HEK293T (cell line): Measurements from ENCODE around the gene ASB9.
"Not testable (repeated sequence)": the region's sequence is repeated elsewhere in the genome, so short reads cannot be mapped to it uniquely, and the experiment has no call there.

Source experiments
- CTCF ChIA-PET: fragments of 350-600 bp; formaldehyde crosslinking; extraction: SDS; loops from one replicate; lab custom pipeline; 2021; ENCODE audit warnings: antibody characterized with exemption, inconsistent platforms; lab: Yijun Ruan, JAX
- POLR2A ChIA-PET: fragments of 350-600 bp; formaldehyde crosslinking; extraction: SDS; loops from one replicate; lab custom pipeline; 2020; ENCODE audit warnings: antibody characterized with exemption, inconsistent platforms; lab: Yijun Ruan, JAX
- DNase-seq: peaks from one replicate; pipeline ENCODE4 v3.0.0; 2012; ENCODE audit warnings: mixed read lengths; ENCODE audit errors: extremely low spot score
- ARNT ChIP-seq: fragments of 450-650 bp; IDR thresholded peaks from 2 replicates; pipeline ENCODE4 v1.6.1; 2017; ENCODE audit warnings: mild to moderate bottlenecking
- BHLHE40 ChIP-seq: fragments of 450-650 bp; IDR thresholded peaks from 2 replicates; pipeline ENCODE4 v1.6.1; 2016; ENCODE audit warnings: mild to moderate bottlenecking, moderate library complexity, borderline replicate concordance
- CTBP1 ChIP-seq: fragments of 450-650 bp; IDR thresholded peaks from 2 replicates; pipeline ENCODE4 v1.6.1; 2016; ENCODE audit warnings: borderline replicate concordance
- ELF4 ChIP-seq: fragments of 450-650 bp; IDR thresholded peaks from 2 replicates; pipeline ENCODE4 v1.6.1; 2017; ENCODE audit warnings: antibody characterized with exemption
- FOXA1 ChIP-seq: fragments of 450-650 bp; IDR thresholded peaks from 2 replicates; pipeline ENCODE4 v1.6.1; 2016; ENCODE audit warnings: mild to moderate bottlenecking
- FOXK2 ChIP-seq: fragments of 450-650 bp; IDR thresholded peaks from 2 replicates; pipeline ENCODE4 v1.6.1; 2016; ENCODE audit warnings: mild to moderate bottlenecking
- FOXM1 ChIP-seq: fragments of 450-650 bp; IDR thresholded peaks from 2 replicates; pipeline ENCODE4 v1.6.1; 2017; ENCODE audit warnings: mild to moderate bottlenecking, borderline replicate concordance
- HDGF ChIP-seq: fragments of 450-650 bp; IDR thresholded peaks from 2 replicates; pipeline ENCODE4 v1.6.1; 2017; ENCODE audit warnings: antibody characterized with exemption, borderline replicate concordance
- L3MBTL2 ChIP-seq: fragments of 450-650 bp; conservative IDR thresholded peaks from 2 replicates; pipeline ENCODE4 v1.6.1; 2016; ENCODE audit warnings: mild to moderate bottlenecking
- LEF1 ChIP-seq: fragments of 450-650 bp; IDR thresholded peaks from 2 replicates; pipeline ENCODE4 v1.6.1; 2017; ENCODE audit warnings: mild to moderate bottlenecking, borderline replicate concordance
- NFRKB ChIP-seq: fragments of 450-650 bp; IDR thresholded peaks from 2 replicates; pipeline ENCODE4 v1.6.1; 2016; ENCODE audit warnings: mild to moderate bottlenecking, moderate library complexity
- SP1 ChIP-seq: fragments of 450-650 bp; IDR thresholded peaks from 2 replicates; pipeline ENCODE4 v1.6.1; 2017
- SUZ12 ChIP-seq: fragments of 450-650 bp; IDR thresholded peaks from 2 replicates; pipeline ENCODE4 v1.6.1; 2016; ENCODE audit warnings: mild to moderate bottlenecking
- TARDBP ChIP-seq: fragments of 450-650 bp; IDR thresholded peaks from 2 replicates; pipeline ENCODE4 v1.6.1; 2016
- ZNF384 ChIP-seq: fragments of 450-650 bp; IDR thresholded peaks from 2 replicates; pipeline ENCODE4 v1.6.1; 2016
- TF ChIP-seq, protein P1 (sequence below): fragments of 450-650 bp; IDR thresholded peaks from 2 replicates; pipeline ENCODE4 v1.6.1; 2016

ASB9 gene

DNA sequence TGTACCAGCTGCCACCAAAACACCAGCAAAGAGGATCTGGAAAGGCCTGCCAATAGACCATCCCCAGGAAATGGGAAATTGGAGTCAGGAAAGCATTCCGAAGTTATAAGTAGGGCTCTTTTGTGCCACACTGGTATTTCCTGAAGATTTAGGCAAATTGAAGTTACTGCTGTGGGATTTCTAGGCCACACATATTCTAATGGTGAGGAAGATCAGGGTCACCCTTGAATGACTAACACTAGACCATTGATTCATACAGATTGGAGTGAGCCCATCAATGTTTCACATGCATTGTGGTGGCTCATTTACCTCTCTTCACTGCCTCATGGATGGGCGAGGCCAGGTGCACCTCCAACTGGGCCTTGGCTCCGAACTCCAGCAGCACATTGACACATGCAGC is 23.0 kb upstream of the ASB9 start:
- TF ChIP-seq NFRKB (no peak), ARNT (no peak), TARDBP (no peak), BHLHE40 (no peak), SUZ12 (no peak), FOXA1 (no peak), SP1 (no peak), HDGF (no peak)
- TF ChIP-seq, protein P1, sequence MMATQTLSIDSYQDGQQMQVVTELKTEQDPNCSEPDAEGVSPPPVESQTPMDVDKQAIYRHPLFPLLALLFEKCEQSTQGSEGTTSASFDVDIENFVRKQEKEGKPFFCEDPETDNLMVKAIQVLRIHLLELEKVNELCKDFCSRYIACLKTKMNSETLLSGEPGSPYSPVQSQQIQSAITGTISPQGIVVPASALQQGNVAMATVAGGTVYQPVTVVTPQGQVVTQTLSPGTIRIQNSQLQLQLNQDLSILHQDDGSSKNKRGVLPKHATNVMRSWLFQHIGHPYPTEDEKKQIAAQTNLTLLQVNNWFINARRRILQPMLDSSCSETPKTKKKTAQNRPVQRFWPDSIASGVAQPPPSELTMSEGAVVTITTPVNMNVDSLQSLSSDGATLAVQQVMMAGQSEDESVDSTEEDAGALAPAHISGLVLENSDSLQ = no peak
- POLR2A ChIA-PET = no interaction called here
- no peak for DNase-seq
- CTCF ChIA-PET = no interaction called here

GRCh38 chrX:15277604-15278003 is 7.7 kb upstream of the ASB9 start:
- TF ChIP-seq HDGF = no peak
- TF ChIP-seq SUZ12 = no peak
- no peak for TF ChIP-seq TARDBP
- TF ChIP-seq BHLHE40 = no peak
- CTCF ChIA-PET = no interaction called here
- POLR2A ChIA-PET = no interaction called here
- DNase-seq = no peak

GRCh38 chrX:15274946-15275345 is 5.1 kb upstream of the ASB9 start:
- DNase-seq = no peak
- no peak for TF ChIP-seq SP1
- TF ChIP-seq SUZ12 = no peak
- no peak for TF ChIP-seq CTBP1
- TF ChIP-seq, protein P1 = no peak
- no peak for TF ChIP-seq TARDBP
- TF ChIP-seq FOXM1 = no peak
- no peak for TF ChIP-seq LEF1
- TF ChIP-seq ARNT = no peak
- no peak for TF ChIP-seq NFRKB
- no peak for TF ChIP-seq HDGF
- no peak for TF ChIP-seq ELF4
- no peak for TF ChIP-seq L3MBTL2
- TF ChIP-seq BHLHE40 = no peak
- TF ChIP-seq FOXA1 = no peak
- POLR2A ChIA-PET = no interaction called here
- CTCF ChIA-PET = no interaction called here

GRCh38 chrX:15273275-15273674 is 3.4 kb upstream of the ASB9 start:
- POLR2A ChIA-PET, CTCF ChIA-PET, DNase-seq: not testable (repeated sequence)

- TF ChIP-seq BHLHE40 (no peak), FOXM1 (no peak), L3MBTL2 (no peak), SP1 (no peak), ELF4 (no peak), CTBP1 (no peak), ARNT (no peak), TARDBP (no peak), HDGF (no peak), FOXA1 (no peak), FOXK2 (no peak), SUZ12 (no peak), LEF1 (no peak), NFRKB (no peak), ZNF384 (no peak)
- TF ChIP-seq, protein P1 = no peak
- ChIA-PET CTCF (no interaction called here), POLR2A (no interaction called here)
- DNase-seq = no peak
These were observed 1.9 kb upstream of the ASB9 start for GRCh38 chrX:15271757-15272156.

- POLR2A ChIA-PET = no interaction called here
- no peak for DNase-seq
- CTCF ChIA-PET = no interaction called here
- TF ChIP-seq SP1 = no peak
These were observed 763 bp downstream of the ASB9 start for GRCh38 chrX:15269120-15269519.

GRCh38 chrX:15254852-15255251 is 15.0 kb downstream of the ASB9 start:
- POLR2A ChIA-PET = no interaction called here
- TF ChIP-seq, protein P1 = no peak
- no peak for TF ChIP-seq CTBP1
- no peak for TF ChIP-seq SP1
- no peak for DNase-seq
- CTCF ChIA-PET = no interaction called here
